Measurements from ENCODE around the gene AR. TPM values are rescaled to one million over a fixed set of nuclear protein-coding genes. Genes with fewer than 3 reads are reported as not detected.

The AR gene
- total RNA-seq, 1 experiment from 2014 or later: 0.05 TPM

GRCh38 chrX:67524950-67525691 is 18.7 kb upstream of the AR start:
- no peak for ATAC-seq
- POLR2A ChIA-PET: no interaction called here
- CTCF ChIA-PET: no interaction called here

GRCh38 chrX:67536564-67536963 is 7.3 kb upstream of the AR start:
- ChIA-PET CTCF (no interaction called here), POLR2A (no interaction called here)
- DNase-seq (ENCODE audit: low read depth, low spot score): no peak
- Histone ChIP-seq H3K27ac (ENCODE audit: low read length) (no peak overlapping the region), H3K9me3 (ENCODE audit: control insufficient read depth, insufficient read depth, low read depth, low read length) (no peaks in the 10 kb centered on the region), H3K4me1 (ENCODE audit: control insufficient read depth, insufficient read depth, low read length) (no peaks in the 10 kb centered on the region), H3K27me3 (ENCODE audit: control insufficient read depth, insufficient read depth, low read length) (no peaks in the 10 kb centered on the region), H3K36me3 (ENCODE audit: control insufficient read depth, insufficient read depth, low read length) (no peaks in the 10 kb centered on the region), H3K4me3 (ENCODE audit: low read depth in 2 of 2, low read length in 2 of 2) (no peak overlapping the region)
- no peak for ATAC-seq
- no TSS peak for BruUV-seq (replicated peaks)
- TF ChIP-seq SIN3A (IDR thresholded peaks at IDR 0.05; ENCODE audit: borderline replicate concordance, insufficient read depth, low read depth, low read length): no peak
- TF ChIP-seq CTCF (IDR thresholded peaks at IDR 0.05): no peak
- no peak for TF ChIP-seq POLR2AphosphoS5 (IDR thresholded peaks at IDR 0.05; ENCODE audit: low read depth, low read length)
- no peak for TF ChIP-seq REST (IDR thresholded peaks at IDR 0.05; ENCODE audit: insufficient read depth in 1 of 2, low read depth in 2 of 2, low read length in 1 of 2)
- in situ Hi-C loops (cut with HindIII; ENCODE audit: low pct_unique_long_range_greater_than_20kb, low sequenced_read_pairs): no loop called here
- intact Hi-C loops (cut with micrococcal nuclease; ENCODE audit: unreplicated experiment): loop anchor here (5.0 kb wide), 1 partner anchor 49 kb away; no protein-coding TSS in a partner anchor

More at GRCh38 chrX:67524950-67525691, 18.7 kb upstream of the AR start:
- Histone ChIP-seq H3K27ac (ENCODE audit: low read length) (no peak overlapping the region), H3K9me3 (ENCODE audit: control insufficient read depth, insufficient read depth, low read depth, low read length) (no peaks in the 10 kb centered on the region), H3K4me1 (ENCODE audit: control insufficient read depth, insufficient read depth, low read length) (no peaks in the 10 kb centered on the region), H3K36me3 (ENCODE audit: control insufficient read depth, insufficient read depth, low read length) (no peaks in the 10 kb centered on the region), H3K27me3 (ENCODE audit: control insufficient read depth, insufficient read depth, low read length) (no peaks in the 10 kb centered on the region), H3K4me3 (ENCODE audit: low read depth in 2 of 2, low read length in 2 of 2) (no peak overlapping the region)
- TF ChIP-seq SIN3A (IDR thresholded peaks at IDR 0.05; ENCODE audit: borderline replicate concordance, insufficient read depth, low read depth, low read length): no peak
- TF ChIP-seq POLR2AphosphoS5 (IDR thresholded peaks at IDR 0.05; ENCODE audit: low read depth, low read length): no peak
- no peak for DNase-seq (ENCODE audit: low read depth, low spot score)
- intact Hi-C loops (cut with micrococcal nuclease; ENCODE audit: unreplicated experiment): no loop called here
- in situ Hi-C loops (cut with HindIII; ENCODE audit: low pct_unique_long_range_greater_than_20kb, low sequenced_read_pairs): no loop called here
- no TSS peak for BruUV-seq (replicated peaks)

- DNase-seq (ENCODE audit: low read depth, low spot score) (no peak), ATAC-seq (no peak)
- Histone ChIP-seq H3K36me3 (ENCODE audit: control insufficient read depth, insufficient read depth, low read length) (no peaks in the 10 kb centered on the region), H3K4me3 (ENCODE audit: low read depth in 2 of 2, low read length in 2 of 2) (no peak overlapping the region), H3K27ac (ENCODE audit: low read length) (no peak overlapping the region), H3K9me3 (ENCODE audit: control insufficient read depth, insufficient read depth, low read depth, low read length) (no peaks in the 10 kb centered on the region), H3K27me3 (ENCODE audit: control insufficient read depth, insufficient read depth, low read length) (no peaks in the 10 kb centered on the region), H3K4me1 (ENCODE audit: control insufficient read depth, insufficient read depth, low read length) (no peaks in the 10 kb centered on the region)
- intact Hi-C loops (cut with micrococcal nuclease; ENCODE audit: unreplicated experiment) (loop anchor here (5.0 kb wide), 1 partner anchor 51 kb away; no protein-coding TSS in a partner anchor), in situ Hi-C loops (cut with HindIII; ENCODE audit: low pct_unique_long_range_greater_than_20kb, low sequenced_read_pairs) (no loop called here)
- POLR2A ChIA-PET: no interaction called here
- CTCF ChIA-PET: no interaction called here
- no peak for TF ChIP-seq CTCF (IDR thresholded peaks at IDR 0.05)
- no peak for TF ChIP-seq REST (IDR thresholded peaks at IDR 0.05; ENCODE audit: insufficient read depth in 1 of 2, low read depth in 2 of 2, low read length in 1 of 2)
- no TSS peak for BruUV-seq (replicated peaks)
Measured at GRCh38 chrX:67538383-67538782, 5.4 kb upstream of the AR start.

All from Panc1 (cell line).